Thyroid gland (tissue), 4 donors: ENCODE data around the gene AKAP6. TPM values are rescaled to one million over a fixed set of nuclear protein-coding genes. Genes with fewer than 3 reads are reported as not detected.
"Not testable (repeated sequence)": the region's sequence is repeated elsewhere in the genome, so short reads cannot be mapped to it uniquely, and the experiment has no call there.

Source experiments
- DNase-seq, 2 donors: peaks; one replicate each; pipeline ENCODE4 v3.0.0-alpha.2; 2019
- H3K27ac ChIP-seq, 3 donors: fragments of 200-600 bp; sonication (generic); 1 replicate in 2 of 3; 2 replicates in 1 of 3; pipeline ENCODE4 v1.5.1; 2016 to 2019; ENCODE audit warnings: mild to moderate bottlenecking in 1 of 3, moderate library complexity in 1 of 3
- H3K27me3 ChIP-seq: fragments of 200-600 bp; sonication (generic); one replicate; pipeline ENCODE4 v1.5.1; 2019
- H3K36me3 ChIP-seq, 2 donors: fragments of 200-600 bp; sonication (generic); one replicate each; pipeline ENCODE4 v1.5.1; 2016 to 2019
- H3K4me1 ChIP-seq, 2 donors: fragments of 200-600 bp; sonication (generic); one replicate each; pipeline ENCODE4 v1.5.1; 2017 to 2019
- H3K4me3 ChIP-seq, 3 donors: fragments of 200-600 bp; sonication (generic); replicated peaks in 1 of 3; 1 replicate in 2 of 3; 2 replicates in 1 of 3; pipeline ENCODE4 v1.5.1; 2016; ENCODE audit warnings: mild to moderate bottlenecking in 1 of 3
- H3K9me3 ChIP-seq: fragments of 200-600 bp; sonication (generic); one replicate; pipeline ENCODE4 v1.5.1; 2017
- POLR2A ChIP-seq, 2 donors: fragments of 450-650 bp; IDR thresholded peaks; one replicate each; pipeline ENCODE4 v1.6.1; 2017; ENCODE audit warnings: antibody characterized with exemption in 2 of 2, mild to moderate bottlenecking in 2 of 2, moderate library complexity in 1 of 2
- WGBS, 2 donors: methylation state at CpG; one replicate each; pipeline ENCODE4 v1.1.5; 2017; 5-methylcytosine and 5-hydroxymethylcytosine counted together
- intact Hi-C: fragments of 100-400 bp; cut with DNase I; formaldehyde crosslinking; loops from one replicate; pipeline ENCODE4 v1.15.1; 2023
- total RNA-seq, 4 donors: library from RNA; depleted of rRNA; stranded (reverse); fragments of >200 nt; gene quantifications; one replicate each; pipeline ENCODE4 v1.2.3, GENCODE V29; 2016
- TF ChIP-seq, protein P1 (sequence below), 6 experiments: fragments of 200-600 bp in 3 of 6; fragments of 450-650 bp in 3 of 6; sonication (generic) in 3 of 6; IDR thresholded peaks; one replicate each; pipeline ENCODE4 v1.5.1; 2016 to 2019; ENCODE audit warnings: antibody characterized with exemption in 6 of 6, mild to moderate bottlenecking in 2 of 6, inconsistent platforms in 1 of 6, moderate library complexity in 1 of 6

The AKAP6 gene
- total RNA-seq, 4 donors from 2014 or later = 13.0 to 34.5 (median 22.7) TPM

DNA sequence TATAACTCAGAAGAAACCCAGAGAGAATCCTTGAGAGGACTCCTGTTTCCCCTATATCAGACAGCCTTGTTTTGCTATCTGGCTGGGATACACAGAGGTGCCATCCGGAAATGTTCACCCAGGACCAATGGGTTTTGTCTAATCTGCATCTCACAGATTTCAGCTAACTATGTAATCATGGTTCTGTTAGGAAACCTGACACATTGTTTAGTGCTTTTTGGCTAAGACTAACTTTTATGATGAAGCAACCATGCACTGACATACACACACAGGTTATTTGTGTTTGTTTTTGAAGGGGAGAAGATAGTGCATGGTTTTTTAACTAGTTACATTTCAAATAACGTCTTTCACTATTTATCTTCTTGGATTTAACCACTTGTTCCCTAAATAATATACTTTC is 245.2 kb downstream of the AKAP6 start:
- H3K4me3 ChIP-seq = no peak overlapping the region
- 80 to 83% methylated on average over 2 of the region's 2 CpGs for WGBS, 2 donors
- no peak for DNase-seq
- TF ChIP-seq, protein P1, sequence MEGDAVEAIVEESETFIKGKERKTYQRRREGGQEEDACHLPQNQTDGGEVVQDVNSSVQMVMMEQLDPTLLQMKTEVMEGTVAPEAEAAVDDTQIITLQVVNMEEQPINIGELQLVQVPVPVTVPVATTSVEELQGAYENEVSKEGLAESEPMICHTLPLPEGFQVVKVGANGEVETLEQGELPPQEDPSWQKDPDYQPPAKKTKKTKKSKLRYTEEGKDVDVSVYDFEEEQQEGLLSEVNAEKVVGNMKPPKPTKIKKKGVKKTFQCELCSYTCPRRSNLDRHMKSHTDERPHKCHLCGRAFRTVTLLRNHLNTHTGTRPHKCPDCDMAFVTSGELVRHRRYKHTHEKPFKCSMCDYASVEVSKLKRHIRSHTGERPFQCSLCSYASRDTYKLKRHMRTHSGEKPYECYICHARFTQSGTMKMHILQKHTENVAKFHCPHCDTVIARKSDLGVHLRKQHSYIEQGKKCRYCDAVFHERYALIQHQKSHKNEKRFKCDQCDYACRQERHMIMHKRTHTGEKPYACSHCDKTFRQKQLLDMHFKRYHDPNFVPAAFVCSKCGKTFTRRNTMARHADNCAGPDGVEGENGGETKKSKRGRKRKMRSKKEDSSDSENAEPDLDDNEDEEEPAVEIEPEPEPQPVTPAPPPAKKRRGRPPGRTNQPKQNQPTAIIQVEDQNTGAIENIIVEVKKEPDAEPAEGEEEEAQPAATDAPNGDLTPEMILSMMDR (IDR thresholded peaks at IDR 0.05) = no peak
- no peak for TF ChIP-seq POLR2A (IDR thresholded peaks at IDR 0.05)
- H3K27ac ChIP-seq = no peak overlapping the region
- H3K27me3 ChIP-seq = no peaks in the 10 kb centered on the region
- no peaks in the 10 kb centered on the region for H3K36me3 ChIP-seq
- no peaks in the 10 kb centered on the region for H3K9me3 ChIP-seq
- H3K4me1 ChIP-seq = peaks cover 0 to 4% of the 10 kb centered on the region in 2 donors
- intact Hi-C loops = no loop called here

DNA sequence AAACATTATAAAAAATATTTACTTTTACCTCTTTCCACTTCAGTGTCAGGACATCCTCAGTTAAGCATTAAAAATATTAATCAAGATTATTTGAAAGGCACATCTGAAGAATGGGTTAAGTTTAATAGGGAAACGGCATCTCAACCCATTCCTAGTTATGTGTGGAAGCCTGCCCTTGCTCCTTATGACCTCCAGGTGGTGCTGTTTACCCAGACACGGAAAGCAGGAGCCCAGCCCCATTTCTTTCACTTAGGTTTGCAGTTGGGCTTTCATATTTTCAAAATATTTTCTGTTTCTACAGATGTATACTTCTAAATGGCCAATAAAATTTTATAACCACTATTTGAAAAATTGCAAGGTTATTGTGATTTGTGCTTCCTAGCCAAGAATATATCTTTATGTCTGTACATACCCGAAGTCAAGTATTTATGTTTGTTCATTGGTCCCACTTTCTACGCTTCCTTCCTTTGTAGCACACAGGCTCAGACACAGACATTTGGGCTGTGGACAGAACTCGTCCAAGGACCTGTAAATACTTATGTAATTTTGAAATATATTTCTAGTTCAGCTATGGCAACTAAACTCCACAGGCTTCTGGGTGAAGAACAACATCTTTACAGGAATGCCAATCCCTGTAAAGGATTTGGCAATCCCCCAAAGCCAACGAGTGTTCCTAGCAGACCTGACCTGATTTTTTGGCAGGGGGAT is 247.1 kb downstream of the AKAP6 start:
- H3K9me3 ChIP-seq = no peaks in the 10 kb centered on the region
- DNase-seq = peak; percentile 22 to 35
- intact Hi-C loops = loop anchor here (5.0 kb wide), 1 partner anchor 1216 kb away; no protein-coding TSS in a partner anchor
- TF ChIP-seq, protein P1 (IDR thresholded peaks at IDR 0.05) = peak; percentile 77 to 95 (median 81)
- no peak for TF ChIP-seq POLR2A (IDR thresholded peaks at IDR 0.05)
- 24 to 25% methylated on average over 6 of the region's 6 CpGs for WGBS, 2 donors
- no peak overlapping the region for H3K27ac ChIP-seq
- H3K27me3 ChIP-seq = no peaks in the 10 kb centered on the region
- H3K36me3 ChIP-seq = no peaks in the 10 kb centered on the region
- peaks cover 0 to 4% of the 10 kb centered on the region in 2 donors for H3K4me1 ChIP-seq
- H3K4me3 ChIP-seq = no peak overlapping the region

DNA sequence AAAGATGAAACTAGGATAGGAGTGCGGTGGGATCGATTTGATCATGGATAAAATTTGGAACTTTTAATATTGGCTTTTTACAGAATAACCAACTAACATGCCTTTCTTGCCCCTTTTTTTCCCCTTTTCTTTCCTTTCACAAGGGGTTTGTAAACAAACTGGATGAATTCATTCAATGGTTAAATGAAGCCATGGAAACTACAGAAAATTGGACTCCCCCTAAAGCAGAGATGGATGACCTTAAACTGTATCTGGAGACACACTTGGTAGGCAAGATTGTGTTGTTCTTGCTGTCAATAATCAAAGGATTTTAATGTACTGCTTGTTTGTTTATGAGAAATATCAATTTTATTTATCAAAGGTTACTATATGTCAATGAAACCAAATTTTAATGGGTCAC is 247.9 kb downstream of the AKAP6 start:
- H3K9me3 ChIP-seq = no peaks in the 10 kb centered on the region
- 86 to 93% methylated on average over 2 of the region's 2 CpGs for WGBS, 2 donors
- TF ChIP-seq POLR2A (IDR thresholded peaks at IDR 0.05) = no peak
- TF ChIP-seq, protein P1 (IDR thresholded peaks at IDR 0.05) = no peak
- no peak overlapping the region for H3K27ac ChIP-seq
- DNase-seq = no peak
- H3K4me1 ChIP-seq = peaks cover 0 to 4% of the 10 kb centered on the region in 2 donors
- H3K36me3 ChIP-seq = no peaks in the 10 kb centered on the region
- H3K4me3 ChIP-seq = no peak overlapping the region
- H3K27me3 ChIP-seq = no peaks in the 10 kb centered on the region
- intact Hi-C loops = loop anchor here (5.0 kb wide), 1 partner anchor 1215 kb away; no protein-coding TSS in a partner anchor

DNA sequence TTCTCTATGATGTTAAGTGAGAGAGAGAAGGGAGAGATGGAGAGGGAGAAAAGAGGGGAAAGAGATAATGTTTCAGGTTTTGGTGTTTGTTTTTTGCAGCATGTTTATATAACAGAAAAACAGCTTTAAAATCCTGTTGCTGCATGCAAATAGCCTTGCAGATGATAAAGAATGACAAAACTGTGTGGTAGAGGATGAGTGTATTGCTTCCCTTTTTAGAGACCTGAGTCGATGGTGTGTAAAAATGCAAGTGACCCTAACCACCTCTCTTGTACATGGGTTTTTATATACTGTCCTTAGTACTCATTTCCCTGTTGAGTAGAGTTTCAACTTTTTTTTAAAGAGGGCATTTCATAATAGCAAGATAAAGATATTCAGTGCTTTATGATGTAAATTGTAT is 249.1 kb downstream of the AKAP6 start:
- Histone ChIP-seq H3K4me3 (no peak overlapping the region), H3K27me3 (no peaks in the 10 kb centered on the region), H3K27ac (no peak overlapping the region), H3K9me3 (no peaks in the 10 kb centered on the region), H3K36me3 (no peaks in the 10 kb centered on the region), H3K4me1 (peaks cover 0 to 4% of the 10 kb centered on the region in 2 donors)
- intact Hi-C loops = loop anchor here (5.0 kb wide), 1 partner anchor 1214 kb away; no protein-coding TSS in a partner anchor
- WGBS, 2 donors = 61 to 63% methylated on average over 1 of the region's 1 CpG
- DNase-seq = no peak
- TF ChIP-seq POLR2A (IDR thresholded peaks at IDR 0.05) = no peak
- TF ChIP-seq, protein P1 (IDR thresholded peaks at IDR 0.05) = no peak

DNA sequence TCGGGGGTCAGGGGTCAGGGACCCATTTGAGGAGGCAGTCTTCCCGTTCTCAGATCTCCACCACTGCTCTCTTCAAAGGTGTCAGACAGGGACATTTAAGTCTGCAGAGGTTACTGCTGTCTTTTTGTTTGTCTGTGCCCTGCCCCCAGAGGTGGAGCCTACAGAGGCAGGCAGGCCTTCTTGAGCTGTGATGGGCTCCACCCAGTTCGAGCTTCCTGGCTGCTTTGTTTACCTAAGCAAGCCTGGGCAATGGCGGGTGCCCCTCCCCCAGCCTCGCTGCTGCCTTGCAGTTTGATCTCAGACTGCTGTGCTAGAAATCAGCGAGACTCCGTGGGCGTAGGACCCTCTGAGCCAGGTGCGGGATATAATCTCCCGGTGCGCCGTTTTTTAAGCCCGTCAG is 254.3 kb downstream of the AKAP6 start:
- 91 to 95% methylated on average over 10 of the region's 13 CpGs for WGBS, 2 donors
- H3K4me1 ChIP-seq, H3K27ac ChIP-seq, H3K36me3 ChIP-seq, DNase-seq, H3K9me3 ChIP-seq, H3K4me3 ChIP-seq, H3K27me3 ChIP-seq, intact Hi-C loops: not testable (repeated sequence)
